H9 (cell line): Measurements from ENCODE around the gene HDGFL1. TPM values are rescaled to one million over a fixed set of nuclear protein-coding genes. Genes with fewer than 3 reads are reported as not detected.

Source experiments
- DNase-seq: peaks from one replicate; pipeline ENCODE4 v3.0.0-alpha.2; 2017
- H2AFZ ChIP-seq: one replicate; pipeline ENCODE4 v1.6.1; 2013; ENCODE audit warnings: mild to moderate bottlenecking, low read length, control low read depth, moderate library complexity
- H2AK5ac ChIP-seq: 2 replicates; pipeline ENCODE4 v1.6.1; 2013; ENCODE audit warnings: low read length, control low read depth, mixed read lengths; ENCODE audit not compliant: insufficient read length
- H2BK120ac ChIP-seq: one replicate; pipeline ENCODE4 v1.6.1; 2013; ENCODE audit warnings: low read depth, mild to moderate bottlenecking, low read length, control low read depth, inconsistent platforms; ENCODE audit not compliant: poor library complexity, severe bottlenecking
- H2BK12ac ChIP-seq: 2 replicates; pipeline ENCODE4 v1.6.1; 2013; ENCODE audit warnings: low read length, control low read depth, mixed read lengths, low read depth; ENCODE audit not compliant: insufficient read length
- H2BK15ac ChIP-seq: 2 replicates; pipeline ENCODE4 v1.6.1; 2013; ENCODE audit warnings: low read depth, low read length, control low read depth
- H2BK20ac ChIP-seq: one replicate; pipeline ENCODE4 v1.6.1; 2013; ENCODE audit warnings: low read depth, mild to moderate bottlenecking, low read length, control low read depth, inconsistent platforms; ENCODE audit not compliant: poor library complexity, severe bottlenecking
- H2BK5ac ChIP-seq: 2 replicates; pipeline ENCODE4 v1.6.1; 2013; ENCODE audit warnings: low read length, control low read depth, mixed read lengths; ENCODE audit not compliant: insufficient read length
- H3K14ac ChIP-seq: 2 replicates; pipeline ENCODE4 v1.6.1; 2013; ENCODE audit warnings: low read length, control low read depth; ENCODE audit not compliant: insufficient read depth
- H3K18ac ChIP-seq: 2 replicates; pipeline ENCODE4 v1.6.1; 2013; ENCODE audit warnings: low read depth, mild to moderate bottlenecking, mixed read lengths, low read length, control low read depth; ENCODE audit not compliant: insufficient read length
- H3K23ac ChIP-seq: 2 replicates; pipeline ENCODE4 v1.6.1; 2013; ENCODE audit warnings: low read length, control low read depth, mixed read lengths, low read depth; ENCODE audit not compliant: insufficient read length
- H3K23me2 ChIP-seq: 2 replicates; pipeline ENCODE4 v1.6.1; 2013; ENCODE audit warnings: low read depth, mild to moderate bottlenecking, mixed read lengths, low read length, control low read depth; ENCODE audit not compliant: insufficient read length, poor library complexity, severe bottlenecking
- H3K27ac ChIP-seq: 2 replicates; pipeline ENCODE4 v1.5.1; 2013; ENCODE audit warnings: low read length, control low read depth, mixed read lengths, low read depth; ENCODE audit not compliant: insufficient read length
- H3K27me3 ChIP-seq: 2 replicates; pipeline ENCODE4 v1.6.1; 2013; ENCODE audit warnings: low read length, control low read depth, inconsistent platforms; ENCODE audit not compliant: insufficient read depth
- H3K4ac ChIP-seq: 2 replicates; pipeline ENCODE4 v1.6.1; 2013; ENCODE audit warnings: low read depth, mild to moderate bottlenecking, control low read depth, inconsistent platforms, low read length, moderate library complexity
- H3K4me1 ChIP-seq: 2 replicates; pipeline ENCODE4 v1.6.1; 2013; ENCODE audit warnings: low read length, control low read depth, inconsistent platforms; ENCODE audit not compliant: insufficient read depth
- H3K4me2 ChIP-seq: 2 replicates; pipeline ENCODE4 v1.6.1; 2013; ENCODE audit warnings: low read length, control low read depth, mixed read lengths; ENCODE audit not compliant: insufficient read length, insufficient read depth
- H3K56ac ChIP-seq: 2 replicates; pipeline ENCODE4 v1.6.1; 2013; ENCODE audit warnings: low read depth, mild to moderate bottlenecking, mixed read lengths, low read length, control low read depth; ENCODE audit not compliant: insufficient read length
- H3K79me1 ChIP-seq: 2 replicates; pipeline ENCODE4 v1.6.1; 2013; ENCODE audit warnings: low read depth, mild to moderate bottlenecking, moderate library complexity, low read length, control low read depth, inconsistent platforms; ENCODE audit not compliant: insufficient read depth, poor library complexity, severe bottlenecking
- H3K79me2 ChIP-seq: 2 replicates; pipeline ENCODE4 v1.6.1; 2013; ENCODE audit warnings: low read length, control low read depth, inconsistent platforms; ENCODE audit not compliant: insufficient read depth
- H3K9ac ChIP-seq: 2 replicates; pipeline ENCODE4 v1.6.1; 2013; ENCODE audit warnings: low read length, control low read depth, mixed read lengths; ENCODE audit not compliant: insufficient read length; ENCODE audit errors: extremely low read depth
- H3K9me3 ChIP-seq: one replicate; pipeline ENCODE4 v1.6.1; 2013; ENCODE audit warnings: low read depth, low read length, inconsistent platforms; ENCODE audit not compliant: control insufficient read depth
- H3T11ph ChIP-seq: one replicate; pipeline ENCODE4 v1.6.1; 2013; ENCODE audit warnings: mild to moderate bottlenecking, low read length, control low read depth, inconsistent platforms
- H4K20me1 ChIP-seq: one replicate; pipeline ENCODE4 v1.6.1; 2013; ENCODE audit not compliant: control insufficient read depth, insufficient read length, insufficient read depth
- H4K5ac ChIP-seq: 2 replicates; pipeline ENCODE4 v1.6.1; 2013; ENCODE audit warnings: low read depth, mild to moderate bottlenecking, mixed read lengths, low read length, control low read depth; ENCODE audit not compliant: insufficient read length
- H4K8ac ChIP-seq: replicated peaks from 2 replicates; pipeline ENCODE4 v1.6.1; 2013; ENCODE audit warnings: low read length, control low read depth, mixed read lengths, low read depth; ENCODE audit not compliant: insufficient read length
- H4K91ac ChIP-seq: 2 replicates; pipeline ENCODE4 v1.6.1; 2013; ENCODE audit warnings: low read depth, mild to moderate bottlenecking, moderate library complexity, mixed read lengths, low read length, control low read depth; ENCODE audit not compliant: insufficient read length
- H3K27ac Mint-ChIP-seq, 3 experiments: 2 replicates in 2 of 3; 3 replicates in 1 of 3; pipeline ENCODE4 v1.8.0; 2020 to 2021; ENCODE audit warnings: mixed read lengths in 3 of 3, mild to moderate bottlenecking in 1 of 3, moderate library complexity in 1 of 3
- H3K27me3 Mint-ChIP-seq: 2 replicates; pipeline ENCODE4 v1.8.0; 2021; ENCODE audit warnings: low read depth, mild to moderate bottlenecking, moderate library complexity, mixed read lengths
- H3K36me3 Mint-ChIP-seq, 3 experiments: 2 replicates in 2 of 3; 3 replicates in 1 of 3; pipeline ENCODE4 v1.8.0; 2020 to 2021; ENCODE audit warnings: low read depth in 3 of 3, mixed read lengths in 3 of 3; ENCODE audit not compliant: insufficient read depth in 1 of 3
- H3K4me1 Mint-ChIP-seq, 2 experiments: 2 replicates each; pipeline ENCODE4 v1.8.0; 2020; ENCODE audit warnings: mixed read lengths in 2 of 2
- H3K4me3 Mint-ChIP-seq, 2 experiments: 2 replicates in 1 of 2; 3 replicates in 1 of 2; pipeline ENCODE4 v1.8.0; 2020 to 2021; ENCODE audit warnings: mild to moderate bottlenecking in 2 of 2, mixed read lengths in 2 of 2, moderate library complexity in 1 of 2
- H3K9me3 Mint-ChIP-seq, 2 experiments: 2 replicates in 1 of 2; 3 replicates in 1 of 2; pipeline ENCODE4 v1.8.0; 2020; ENCODE audit warnings: mild to moderate bottlenecking in 2 of 2, mixed read lengths in 2 of 2, moderate library complexity in 1 of 2
- CTCF ChIP-seq: fragments of 200-600 bp; sonication (generic); conservative IDR thresholded peaks from 3 replicates; pipeline ENCODE4 v1.8.0; 2021; ENCODE audit warnings: antibody characterized with exemption, mild to moderate bottlenecking
- WGBS: extraction: QIAGEN DNeasy Blood & Tissue Kit; methylation state at CpG from one replicate; pipeline ENCODE4 v1.1.7; 2013; ENCODE audit warnings: missing lambda C conversion rate, low lambda C conversion rate, mixed read lengths; ENCODE audit not compliant: insufficient read length; ENCODE audit errors: extremely low coverage; 5-methylcytosine and 5-hydroxymethylcytosine counted together
- total RNA-seq: library from RNA; stranded (reverse); gene quantifications from 2 replicates; pipeline ENCODE4 v1.2.1, GENCODE V29; 2021

Gene HDGFL1
- total RNA-seq, 1 experiment from 2014 or later = not detected

- H3K4me1 ChIP-seq = no peaks in the 10 kb centered on the region
- no peak overlapping the region for H2BK12ac ChIP-seq
- no peak overlapping the region for H2BK15ac ChIP-seq
- no peaks in the 10 kb centered on the region; a peak in 1 of 7 replicates for H3K36me3 Mint-ChIP-seq
- H3K27ac Mint-ChIP-seq = no peak overlapping the region
- no peaks in the 10 kb centered on the region for H3K27me3 ChIP-seq
- H3K9me3 ChIP-seq = no peaks in the 10 kb centered on the region
- H2AK5ac ChIP-seq = no peak overlapping the region
- H3T11ph ChIP-seq = no peak overlapping the region
- no peak overlapping the region for H4K5ac ChIP-seq
- H3K9me3 Mint-ChIP-seq = peaks cover 0 to 2% of the 10 kb centered on the region in 2 experiments; a peak in 1 of 5 replicates
- H3K23me2 ChIP-seq = no peaks in the 10 kb centered on the region
- H3K4me1 Mint-ChIP-seq = peaks cover 4% of the 10 kb centered on the region in 2 experiments; a peak in 2 of 4 replicates
- no peak overlapping the region for H2AFZ ChIP-seq
- no peaks in the 10 kb centered on the region for H4K20me1 ChIP-seq
- H3K14ac ChIP-seq = no peak overlapping the region
- H2BK120ac ChIP-seq = no peak overlapping the region
- no peak overlapping the region for H4K91ac ChIP-seq
- H3K4me2 ChIP-seq = no peak overlapping the region
- no peaks in the 10 kb centered on the region for H3K79me2 ChIP-seq
- no peak overlapping the region for H3K9ac ChIP-seq
- no peak overlapping the region for H3K18ac ChIP-seq
- H3K27ac ChIP-seq = no peak overlapping the region
- no peak overlapping the region for H3K4me3 Mint-ChIP-seq
- H3K56ac ChIP-seq = no peak overlapping the region
- H3K79me1 ChIP-seq = no peaks in the 10 kb centered on the region
- no peak overlapping the region for H4K8ac ChIP-seq
- TF ChIP-seq CTCF = no peak
- H3K4ac ChIP-seq = no peak overlapping the region
- H2BK5ac ChIP-seq = no peak overlapping the region
- H3K23ac ChIP-seq = no peak overlapping the region
- no peaks in the 10 kb centered on the region for H3K27me3 Mint-ChIP-seq
- no peak overlapping the region for H2BK20ac ChIP-seq
- WGBS = no CpG with 5 or more reads among the region's 2 CpGs
- DNase-seq = no peak
These were observed 5.8 kb downstream of the HDGFL1 start for GRCh38 chr6:22575190-22575589.
